HL-60 (cell line): Measurements from ENCODE around the gene SLC22A16.
"Not testable (repeated sequence)": the region's sequence is repeated elsewhere in the genome, so short reads cannot be mapped to it uniquely, and the experiment has no call there.

Source experiments
- DNase-seq, 2 experiments: peaks; one replicate each; pipeline ENCODE4 v3.0.0-alpha.2; 2010 to 2020; ENCODE audit warnings: low read depth in 1 of 2, low spot score in 1 of 2
- H3K27ac ChIP-seq: fragments of 250-450 bp; sonication (Bioruptor Pico); replicated peaks from 2 replicates; pipeline ENCODE4 v1.5.1; 2020; ENCODE audit warnings: mild to moderate bottlenecking, moderate library complexity
- H3K27me3 ChIP-seq: fragments of 250-450 bp; sonication (Bioruptor Pico); 2 replicates; pipeline ENCODE4 v1.5.1; 2021; ENCODE audit warnings: mild to moderate bottlenecking, moderate library complexity; ENCODE audit not compliant: insufficient read depth, poor library complexity, severe bottlenecking
- H3K4me3 ChIP-seq: replicated peaks from 2 replicates; pipeline ENCODE4 v1.5.1; 2011; ENCODE audit warnings: mild to moderate bottlenecking, control low read depth, low read length; ENCODE audit not compliant: insufficient read depth
- GABPA ChIP-seq: IDR thresholded peaks from 2 replicates; pipeline ENCODE4 v1.6.1; 2012; ENCODE audit warnings: low read depth
- POLR2AphosphoS5 ChIP-seq: IDR thresholded peaks from 2 replicates; pipeline ENCODE4 v1.6.1; 2012; ENCODE audit warnings: low read depth
- SPI1 ChIP-seq: IDR thresholded peaks from 2 replicates; pipeline ENCODE4 v1.6.1; 2012; ENCODE audit warnings: low read depth, mild to moderate bottlenecking, borderline replicate concordance
- TF ChIP-seq, protein P1 (sequence below): IDR thresholded peaks from one replicate; pipeline ENCODE4 v1.5.1; 2011; ENCODE audit warnings: low read length, control low read depth, inconsistent platforms; ENCODE audit not compliant: insufficient read depth
- TF ChIP-seq, protein P2 (sequence below): IDR thresholded peaks from 2 replicates; pipeline ENCODE4 v1.6.1; 2012; ENCODE audit warnings: low read depth; ENCODE audit not compliant: insufficient replicate concordance

Gene SLC22A16

DNA sequence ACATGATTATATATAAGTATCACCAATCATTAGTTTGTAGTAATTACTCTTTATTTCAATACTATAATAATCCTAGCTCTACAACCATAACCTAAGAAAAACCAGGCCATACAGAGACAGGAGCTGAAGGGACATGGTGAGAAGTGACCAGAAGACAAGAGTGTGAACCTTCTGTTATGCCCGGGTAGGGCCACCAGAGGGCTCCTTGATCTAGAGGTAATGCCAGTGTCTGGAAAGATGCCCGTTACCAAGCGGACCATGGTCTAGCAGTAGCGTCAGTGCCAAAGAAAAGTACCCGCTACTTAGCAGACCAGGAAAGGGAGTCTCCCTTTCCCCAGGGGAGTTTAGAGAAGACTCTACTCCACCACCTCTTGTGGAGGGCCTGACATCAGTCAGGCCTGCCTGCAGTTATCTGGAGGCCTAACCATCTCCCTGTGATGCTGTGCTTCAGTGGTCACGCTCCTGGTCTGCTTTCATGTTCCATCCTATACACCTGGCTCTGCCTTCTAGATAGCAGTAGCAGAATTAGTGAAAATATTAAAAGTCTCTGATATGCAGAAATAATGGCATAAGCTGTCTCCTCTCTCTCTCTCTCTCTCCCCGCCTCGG, 18.7 kb downstream of the SLC22A16 start:
- TF ChIP-seq, protein P1, sequence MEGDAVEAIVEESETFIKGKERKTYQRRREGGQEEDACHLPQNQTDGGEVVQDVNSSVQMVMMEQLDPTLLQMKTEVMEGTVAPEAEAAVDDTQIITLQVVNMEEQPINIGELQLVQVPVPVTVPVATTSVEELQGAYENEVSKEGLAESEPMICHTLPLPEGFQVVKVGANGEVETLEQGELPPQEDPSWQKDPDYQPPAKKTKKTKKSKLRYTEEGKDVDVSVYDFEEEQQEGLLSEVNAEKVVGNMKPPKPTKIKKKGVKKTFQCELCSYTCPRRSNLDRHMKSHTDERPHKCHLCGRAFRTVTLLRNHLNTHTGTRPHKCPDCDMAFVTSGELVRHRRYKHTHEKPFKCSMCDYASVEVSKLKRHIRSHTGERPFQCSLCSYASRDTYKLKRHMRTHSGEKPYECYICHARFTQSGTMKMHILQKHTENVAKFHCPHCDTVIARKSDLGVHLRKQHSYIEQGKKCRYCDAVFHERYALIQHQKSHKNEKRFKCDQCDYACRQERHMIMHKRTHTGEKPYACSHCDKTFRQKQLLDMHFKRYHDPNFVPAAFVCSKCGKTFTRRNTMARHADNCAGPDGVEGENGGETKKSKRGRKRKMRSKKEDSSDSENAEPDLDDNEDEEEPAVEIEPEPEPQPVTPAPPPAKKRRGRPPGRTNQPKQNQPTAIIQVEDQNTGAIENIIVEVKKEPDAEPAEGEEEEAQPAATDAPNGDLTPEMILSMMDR: peak; percentile 35
- peak; percentile 25; the same call in 1 of the 2 replicates for TF ChIP-seq POLR2AphosphoS5
- DNase-seq: peak; percentile 59 to 80
- not testable (repeated sequence) for H3K27me3 ChIP-seq, H3K27ac ChIP-seq, H3K4me3 ChIP-seq

DNA sequence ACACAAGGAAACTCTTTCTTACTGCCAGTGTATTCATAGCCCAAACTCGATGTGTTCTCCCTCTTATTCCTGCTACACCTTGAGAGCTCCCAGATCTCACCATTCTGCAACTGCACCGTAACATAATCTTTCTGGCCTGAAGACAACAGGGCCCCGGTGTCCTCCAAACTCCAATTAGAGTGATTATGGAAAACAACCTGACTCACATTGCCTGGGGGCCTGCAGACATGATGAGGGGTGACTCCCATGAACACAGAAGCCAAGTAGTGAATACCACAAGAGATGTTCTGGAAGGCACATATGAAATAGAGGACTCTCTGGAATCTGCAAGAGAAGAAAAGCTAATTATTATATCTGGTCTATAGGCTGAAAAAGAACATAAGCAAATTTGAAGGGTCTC, 19.7 kb downstream of the SLC22A16 start:
- Histone ChIP-seq H3K4me3 (no peak overlapping the region), H3K27ac (no peak overlapping the region), H3K27me3 (no peaks in the 10 kb centered on the region)
- TF ChIP-seq, protein P1: no peak
- TF ChIP-seq SPI1 (no peak), GABPA (no peak), POLR2AphosphoS5 (no peak)
- TF ChIP-seq, protein P2, sequence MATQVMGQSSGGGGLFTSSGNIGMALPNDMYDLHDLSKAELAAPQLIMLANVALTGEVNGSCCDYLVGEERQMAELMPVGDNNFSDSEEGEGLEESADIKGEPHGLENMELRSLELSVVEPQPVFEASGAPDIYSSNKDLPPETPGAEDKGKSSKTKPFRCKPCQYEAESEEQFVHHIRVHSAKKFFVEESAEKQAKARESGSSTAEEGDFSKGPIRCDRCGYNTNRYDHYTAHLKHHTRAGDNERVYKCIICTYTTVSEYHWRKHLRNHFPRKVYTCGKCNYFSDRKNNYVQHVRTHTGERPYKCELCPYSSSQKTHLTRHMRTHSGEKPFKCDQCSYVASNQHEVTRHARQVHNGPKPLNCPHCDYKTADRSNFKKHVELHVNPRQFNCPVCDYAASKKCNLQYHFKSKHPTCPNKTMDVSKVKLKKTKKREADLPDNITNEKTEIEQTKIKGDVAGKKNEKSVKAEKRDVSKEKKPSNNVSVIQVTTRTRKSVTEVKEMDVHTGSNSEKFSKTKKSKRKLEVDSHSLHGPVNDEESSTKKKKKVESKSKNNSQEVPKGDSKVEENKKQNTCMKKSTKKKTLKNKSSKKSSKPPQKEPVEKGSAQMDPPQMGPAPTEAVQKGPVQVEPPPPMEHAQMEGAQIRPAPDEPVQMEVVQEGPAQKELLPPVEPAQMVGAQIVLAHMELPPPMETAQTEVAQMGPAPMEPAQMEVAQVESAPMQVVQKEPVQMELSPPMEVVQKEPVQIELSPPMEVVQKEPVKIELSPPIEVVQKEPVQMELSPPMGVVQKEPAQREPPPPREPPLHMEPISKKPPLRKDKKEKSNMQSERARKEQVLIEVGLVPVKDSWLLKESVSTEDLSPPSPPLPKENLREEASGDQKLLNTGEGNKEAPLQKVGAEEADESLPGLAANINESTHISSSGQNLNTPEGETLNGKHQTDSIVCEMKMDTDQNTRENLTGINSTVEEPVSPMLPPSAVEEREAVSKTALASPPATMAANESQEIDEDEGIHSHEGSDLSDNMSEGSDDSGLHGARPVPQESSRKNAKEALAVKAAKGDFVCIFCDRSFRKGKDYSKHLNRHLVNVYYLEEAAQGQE: no peak
- DNase-seq: no peak

DNA sequence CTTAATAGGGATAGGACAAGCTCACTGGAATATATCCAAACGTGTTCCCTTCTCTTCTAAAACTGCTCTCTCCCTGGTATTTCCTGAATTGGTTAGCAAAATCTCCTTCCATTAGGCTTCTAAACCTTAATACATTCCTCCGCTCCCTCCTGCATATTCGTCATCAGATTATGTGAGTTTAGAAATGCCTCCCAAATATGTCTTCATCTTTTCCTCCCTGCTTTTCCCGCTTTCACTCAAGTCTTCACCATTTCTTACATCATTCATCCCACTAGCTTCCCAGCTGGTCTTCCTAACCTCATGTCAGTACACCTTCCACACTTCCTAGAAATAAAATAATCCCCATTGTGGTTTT, 26.9 kb downstream of the SLC22A16 start:
- no peak for TF ChIP-seq POLR2AphosphoS5
- TF ChIP-seq, protein P2: no peak
- TF ChIP-seq, protein P1: no peak
- no peak for TF ChIP-seq GABPA
- TF ChIP-seq SPI1: no peak
- Histone ChIP-seq H3K27ac (peak overlapping the region; percentile 66), H3K4me3 (no peak overlapping the region), H3K27me3 (no peaks in the 10 kb centered on the region)
- DNase-seq: no peak

DNA sequence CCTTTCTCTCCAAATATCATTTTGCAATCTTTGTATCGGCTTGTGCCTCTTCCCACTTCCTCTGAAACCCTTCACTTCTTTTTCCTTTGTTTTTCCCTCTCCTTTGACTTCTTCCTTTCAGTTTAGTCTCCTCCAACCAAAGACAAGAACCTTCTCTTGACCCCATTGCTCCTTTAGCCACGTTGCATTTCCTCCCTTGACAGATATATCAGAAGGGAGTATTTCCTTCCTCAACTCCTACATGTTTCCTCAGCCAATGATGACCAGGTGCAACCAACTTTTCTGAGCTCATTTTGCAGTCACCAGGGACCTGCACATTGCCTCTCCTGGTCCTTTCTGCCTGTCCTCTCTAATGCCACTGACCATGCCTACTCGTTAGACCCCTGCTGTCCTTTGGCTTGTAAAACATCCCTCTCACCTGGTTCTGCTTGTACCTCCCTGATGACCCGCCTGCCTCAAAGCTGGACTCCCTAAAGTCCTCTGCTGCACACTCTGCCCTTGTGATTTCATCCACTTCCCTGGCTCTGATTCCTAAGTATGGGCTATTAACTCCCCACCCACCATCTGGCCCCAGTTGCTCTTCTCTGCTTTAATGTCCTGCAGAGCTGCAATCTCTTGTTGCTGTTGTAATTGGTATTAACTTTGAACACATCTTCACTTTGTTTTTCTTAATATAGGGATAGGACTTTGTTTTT, 27.4 kb downstream of the SLC22A16 start:
- peak; percentile 47 to 60 for DNase-seq
- Histone ChIP-seq H3K27ac (peak overlapping the region; percentile 66), H3K4me3 (no peak overlapping the region), H3K27me3 (no peaks in the 10 kb centered on the region)
- TF ChIP-seq SPI1: no peak; the same call in none of the 2 replicates
- TF ChIP-seq, protein P2: no peak
- TF ChIP-seq, protein P1: no peak
- TF ChIP-seq GABPA: no peak
- no peak for TF ChIP-seq POLR2AphosphoS5
